GM12874 (cell line): Measurements from ENCODE around the gene SLC5A5.

Source experiments
- TF ChIP-seq, protein P1 (sequence below): IDR thresholded peaks from 2 replicates; pipeline ENCODE4 v1.5.1; 2011; ENCODE audit warnings: low read depth, mild to moderate bottlenecking, control low read depth, low read length, moderate library complexity; ENCODE audit not compliant: insufficient read depth

SLC5A5 gene

DNA sequence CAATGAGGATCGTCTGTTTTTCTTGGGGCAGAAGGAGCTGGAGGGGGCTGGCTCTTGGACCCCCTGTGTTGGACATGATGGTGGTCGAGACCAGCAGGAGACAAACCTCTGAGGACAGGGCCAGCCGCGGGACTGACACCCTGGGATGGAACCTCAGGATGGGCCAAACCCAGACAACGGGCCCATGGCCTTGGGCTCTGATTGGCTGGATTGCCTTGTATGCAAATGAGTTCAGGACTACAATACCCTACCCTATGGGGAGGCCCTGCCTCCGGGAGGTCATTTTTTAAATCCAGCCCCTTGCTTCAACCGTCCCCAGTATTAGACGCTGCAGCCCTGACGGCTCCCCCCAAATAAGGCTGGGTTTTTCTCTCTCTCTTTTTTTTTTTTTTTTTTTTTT lies 22.0 kb downstream of the SLC5A5 start:
- TF ChIP-seq, protein P1, sequence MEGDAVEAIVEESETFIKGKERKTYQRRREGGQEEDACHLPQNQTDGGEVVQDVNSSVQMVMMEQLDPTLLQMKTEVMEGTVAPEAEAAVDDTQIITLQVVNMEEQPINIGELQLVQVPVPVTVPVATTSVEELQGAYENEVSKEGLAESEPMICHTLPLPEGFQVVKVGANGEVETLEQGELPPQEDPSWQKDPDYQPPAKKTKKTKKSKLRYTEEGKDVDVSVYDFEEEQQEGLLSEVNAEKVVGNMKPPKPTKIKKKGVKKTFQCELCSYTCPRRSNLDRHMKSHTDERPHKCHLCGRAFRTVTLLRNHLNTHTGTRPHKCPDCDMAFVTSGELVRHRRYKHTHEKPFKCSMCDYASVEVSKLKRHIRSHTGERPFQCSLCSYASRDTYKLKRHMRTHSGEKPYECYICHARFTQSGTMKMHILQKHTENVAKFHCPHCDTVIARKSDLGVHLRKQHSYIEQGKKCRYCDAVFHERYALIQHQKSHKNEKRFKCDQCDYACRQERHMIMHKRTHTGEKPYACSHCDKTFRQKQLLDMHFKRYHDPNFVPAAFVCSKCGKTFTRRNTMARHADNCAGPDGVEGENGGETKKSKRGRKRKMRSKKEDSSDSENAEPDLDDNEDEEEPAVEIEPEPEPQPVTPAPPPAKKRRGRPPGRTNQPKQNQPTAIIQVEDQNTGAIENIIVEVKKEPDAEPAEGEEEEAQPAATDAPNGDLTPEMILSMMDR: no peak

DNA sequence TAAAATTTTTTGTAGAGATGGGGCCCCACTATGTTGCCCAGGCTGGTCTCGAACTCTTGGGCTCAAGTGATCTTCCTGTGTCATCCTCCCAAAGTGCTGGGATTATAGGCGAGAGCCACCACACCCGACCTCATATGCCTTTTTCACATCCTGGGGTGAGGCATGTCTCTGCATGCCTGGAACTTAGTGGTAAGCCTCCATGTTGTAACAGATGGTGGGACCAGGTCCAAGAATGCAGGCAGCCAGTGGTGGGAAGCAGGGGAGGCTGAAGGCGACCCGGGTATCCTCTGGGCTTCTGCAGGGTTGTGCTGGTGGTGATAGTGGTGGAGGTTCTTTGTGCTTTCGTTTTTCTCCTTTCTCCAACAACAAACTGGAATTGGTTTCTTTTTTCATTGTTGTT lies 31.0 kb downstream of the SLC5A5 start:
- TF ChIP-seq, protein P1: no peak

DNA sequence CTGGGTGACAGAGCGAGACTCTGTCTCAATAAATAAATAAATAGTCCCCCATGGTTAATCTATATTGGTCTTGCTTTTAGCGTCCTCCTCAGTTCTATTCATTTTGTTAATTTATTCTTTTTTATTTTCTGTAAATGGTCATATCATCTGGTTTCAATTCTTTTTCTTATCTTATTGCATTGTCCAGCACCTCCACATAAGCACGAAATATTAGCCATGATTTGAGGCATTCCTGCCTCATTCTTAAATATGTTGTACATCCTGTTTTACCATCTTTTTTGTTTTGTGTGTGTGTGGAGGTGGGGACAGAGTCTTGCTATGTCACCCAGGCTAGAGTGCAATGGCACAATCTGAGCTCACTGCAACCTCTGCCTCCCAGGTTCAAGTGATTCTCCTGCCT lies 36.5 kb downstream of the SLC5A5 start:
- TF ChIP-seq, protein P1: no peak

DNA sequence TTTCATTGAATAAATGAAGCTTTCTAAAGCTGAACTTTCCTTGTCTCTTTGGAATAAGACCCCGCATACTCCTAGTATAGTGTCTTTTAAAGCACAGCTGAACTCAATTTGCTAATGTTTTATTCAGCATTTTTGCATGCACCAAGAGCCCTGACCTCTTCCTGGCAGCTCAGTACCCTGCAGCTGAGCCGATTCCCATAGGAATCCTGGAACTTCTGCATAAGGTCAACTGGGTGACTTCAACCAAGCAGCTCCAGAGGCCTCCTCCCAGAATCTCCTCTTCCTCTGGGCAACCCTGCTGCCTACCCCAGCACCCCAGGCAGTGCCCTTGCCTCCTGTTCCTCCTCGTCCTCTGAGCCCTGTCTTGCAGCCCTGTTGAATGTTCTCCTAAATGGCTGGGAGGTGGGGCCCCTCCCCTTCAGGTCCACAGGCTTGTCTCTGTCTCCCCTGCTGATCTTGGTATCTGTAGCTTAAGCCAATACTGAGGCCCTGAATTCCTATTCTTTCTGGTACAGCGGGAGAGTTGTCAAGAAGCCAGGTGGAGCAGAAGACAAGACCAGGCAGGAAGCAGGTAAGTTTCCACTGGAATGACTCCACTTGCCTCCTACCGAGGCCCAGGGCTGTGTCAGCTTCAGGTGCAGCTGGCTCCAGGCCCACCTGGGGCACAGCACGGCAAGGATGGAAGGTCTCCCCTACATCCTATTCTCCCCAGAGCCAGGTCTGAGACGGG lies 37.4 kb downstream of the SLC5A5 start:
- TF ChIP-seq, protein P1: no peak

DNA sequence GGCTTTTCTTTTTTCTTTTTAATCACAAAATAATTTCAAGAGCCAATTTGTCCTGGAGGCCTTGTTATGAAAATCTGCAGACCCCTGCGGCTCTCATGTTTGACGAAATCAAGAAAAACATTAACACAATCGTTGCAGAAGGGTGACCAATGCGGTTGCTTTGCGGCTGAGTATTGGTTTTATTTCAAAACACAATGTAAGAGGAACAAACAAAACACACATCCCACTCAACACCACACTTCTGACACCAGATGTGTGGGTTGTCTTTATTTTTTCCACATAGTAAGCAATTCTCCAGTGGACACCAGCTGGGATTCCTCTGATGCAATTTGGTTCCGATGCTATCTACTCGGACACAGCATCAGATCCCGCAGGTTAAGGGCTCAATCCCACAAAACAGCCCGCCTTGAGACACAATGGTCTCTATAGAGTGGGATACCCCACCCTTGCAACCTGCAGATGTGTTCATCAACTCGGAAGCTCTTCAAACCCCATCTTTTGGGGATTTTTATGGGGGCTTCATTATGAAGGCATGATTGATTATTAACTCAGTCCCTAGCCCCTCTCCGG lies 39.1 kb downstream of the SLC5A5 start:
- TF ChIP-seq, protein P1: no peak

DNA sequence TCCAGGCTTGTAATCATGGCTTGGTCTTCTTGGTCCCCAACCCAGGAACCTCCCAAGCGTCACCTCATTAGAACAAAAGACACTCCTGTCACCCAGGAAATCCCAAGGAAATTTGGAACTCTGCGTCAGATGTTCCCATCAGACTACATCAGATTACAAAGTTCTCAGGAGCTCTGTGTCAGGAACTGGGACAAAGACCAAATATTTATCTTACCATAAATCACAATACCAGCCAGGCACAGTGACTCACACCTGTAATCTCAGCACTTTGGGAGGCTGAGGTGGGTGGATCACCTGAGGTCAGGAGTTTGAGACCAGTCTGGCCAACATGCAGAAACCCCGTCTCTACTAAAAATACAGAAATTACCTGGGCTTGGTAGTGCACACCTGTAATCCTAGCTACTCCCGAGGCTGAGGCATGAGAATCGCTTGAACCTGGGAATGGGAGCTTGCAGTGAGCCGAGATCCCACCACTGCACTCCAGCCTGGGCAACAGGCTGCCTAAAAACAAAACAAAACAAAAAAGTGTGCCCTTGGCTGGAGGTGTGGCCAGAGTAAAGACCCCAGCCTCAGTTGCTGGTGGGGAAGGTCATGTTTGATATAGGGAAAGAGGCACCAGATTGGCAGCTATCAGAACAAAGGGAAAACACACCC lies 44.3 kb downstream of the SLC5A5 start:
- TF ChIP-seq, protein P1: no peak

DNA sequence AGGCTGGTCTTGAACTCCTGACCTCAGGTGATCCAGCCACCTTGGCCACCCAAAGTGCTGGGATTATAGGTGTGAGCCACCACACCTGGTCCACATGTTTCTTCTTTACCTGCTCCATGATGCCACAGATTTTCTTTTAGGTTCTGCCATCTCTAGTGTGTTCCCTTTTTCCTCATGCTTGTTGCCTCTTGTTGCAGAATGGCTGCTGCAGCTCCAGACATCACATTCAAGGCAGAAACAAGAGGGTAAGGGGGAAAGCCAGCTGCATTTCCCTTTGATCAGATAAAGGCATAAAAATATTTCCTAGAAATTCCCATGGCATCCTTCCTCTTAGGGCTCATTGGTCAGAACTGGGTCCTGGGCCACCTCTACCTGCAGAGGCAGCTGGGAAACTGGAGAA lies 48.8 kb downstream of the SLC5A5 start:
- TF ChIP-seq, protein P1: no peak
